ENCODE data around the gene SSC5D. TPM values are rescaled to one million over a fixed set of nuclear protein-coding genes. Genes with fewer than 3 reads are reported as not detected.

SSC5D gene
- total RNA-seq, 1 experiment from 2014 or later: 1.5 TPM

DNA sequence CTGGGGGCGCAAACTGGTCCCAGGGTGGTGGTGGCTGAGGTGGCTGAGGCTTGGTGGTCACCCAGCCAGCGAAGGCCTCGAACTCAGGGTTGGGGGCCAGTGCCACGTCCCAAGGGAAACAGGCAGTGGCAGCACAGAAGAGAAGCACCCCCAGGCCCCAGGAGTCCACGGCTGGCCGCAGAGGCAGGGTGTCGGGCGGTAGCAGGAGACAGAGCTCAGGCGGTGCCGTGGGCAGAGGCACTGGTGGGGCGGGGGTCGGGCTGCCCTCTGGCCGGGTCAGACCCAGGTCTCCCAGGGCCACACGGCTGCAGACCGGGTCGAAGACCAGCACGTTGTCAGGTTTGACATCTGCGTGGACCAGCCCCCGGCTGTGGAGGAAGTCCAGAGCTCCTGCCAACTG, 52.9 kb downstream of the SSC5D start:
- no peaks in the 10 kb centered on the region for H3K36me3 ChIP-seq (ENCODE audit: control insufficient read depth in 1 of 2, insufficient read depth in 2 of 2, low read length in 2 of 2)
- POLR2A ChIA-PET: no interaction called here
- no peaks in the 10 kb centered on the region for H4K20me1 ChIP-seq (ENCODE audit: insufficient read depth)
- no peak for TF ChIP-seq FOSL1 (IDR thresholded peaks at IDR 0.05; ENCODE audit: low read depth)
- no peak for TF ChIP-seq SP1 (IDR thresholded peaks at IDR 0.05; ENCODE audit: low read depth)
- TF ChIP-seq CTCF (IDR thresholded peaks at IDR 0.05 in 2 of 3, conservative IDR thresholded peaks at IDR 0.05 in 1 of 3; ENCODE audit: borderline replicate concordance in 1 of 3, insufficient read depth in 1 of 3, low read depth in 2 of 3, low read length in 2 of 3): no peak
- no peak for TF ChIP-seq MAX (IDR thresholded peaks at IDR 0.05)
- TF ChIP-seq RAD21 (IDR thresholded peaks at IDR 0.05; ENCODE audit: low read depth): no peak
- no peak for TF ChIP-seq EGR1 (IDR thresholded peaks at IDR 0.05; ENCODE audit: low read depth)
- TF ChIP-seq ZNF274 (IDR thresholded peaks at IDR 0.05; ENCODE audit: low read depth, low read length): no peak
- TF ChIP-seq EZH2phosphoT487 (IDR thresholded peaks at IDR 0.05; ENCODE audit: borderline replicate concordance): no peak
- no peak for TF ChIP-seq ZFX (IDR thresholded peaks at IDR 0.05)
- no TSS peak for BruUV-seq (replicated peaks)
- H3K79me2 ChIP-seq (ENCODE audit: insufficient read depth, low read length): no peaks in the 10 kb centered on the region
- H3K27ac ChIP-seq (ENCODE audit: low read depth, low read length): no peak overlapping the region
- H2AFZ ChIP-seq (ENCODE audit: low read depth, low read length, poor library complexity, severe bottlenecking): no peak overlapping the region
- no peaks in the 10 kb centered on the region for H3K27me3 ChIP-seq (ENCODE audit: insufficient read depth, low read length)
- no peak overlapping the region for H3K4me2 ChIP-seq (ENCODE audit: low read length)
- CTCF ChIA-PET: no interaction called here
- RAD21 ChIA-PET (ENCODE audit: low non-redundant PET in 1 of 2, low total read pairs in 2 of 2, uncharacterized antibody in 2 of 2, unreplicated experiment in 2 of 2): no interaction called here
- H3K4me3 ChIP-seq (replicated peaks in 1 of 2; ENCODE audit: low read depth in 1 of 2, low read length in 2 of 2): no peak overlapping the region
- no peak for DNase-seq (ENCODE audit: low read depth, low spot score)
- ATAC-seq: no peak
- H3K9ac ChIP-seq (ENCODE audit: low read length): no peak overlapping the region
- no peaks in the 10 kb centered on the region for H3K9me2 ChIP-seq (ENCODE audit: insufficient read depth)
- intact Hi-C loops (cut with micrococcal nuclease): no loop called here
- H3K9me3 ChIP-seq (ENCODE audit: control insufficient read depth in 1 of 2, insufficient read depth in 1 of 2, low read depth in 1 of 2, low read length in 2 of 2): no peaks in the 10 kb centered on the region
- peaks cover 8 to 19% of the 10 kb centered on the region in 2 experiments for H3K4me1 ChIP-seq (ENCODE audit: control insufficient read depth in 1 of 2, insufficient read depth in 2 of 2, low read length in 2 of 2)
